BLaER1 treated with 17β-estradiol and CSF1 and Interleukin-3, amounts not matched to agents 10 nM and 100 nM (cell line): Measurements from ENCODE around the gene SFMBT2.

Experiments used
- H3K27ac ChIP-seq, 11 experiments: shearing (Covaris generic); formaldehyde crosslinking; 2 replicates each; pipeline ENCODE4 v1.8.1; 2022
- H3K27me3 ChIP-seq, 11 experiments: shearing (Covaris generic); formaldehyde crosslinking; 2 replicates each; pipeline ENCODE4 v1.8.1; 2022
- H3K36me3 ChIP-seq, 11 experiments: shearing (Covaris generic); formaldehyde crosslinking; 2 replicates each; pipeline ENCODE4 v1.8.1; 2022
- H3K4me1 ChIP-seq, 10 experiments: shearing (Covaris generic); formaldehyde crosslinking; 2 replicates each; pipeline ENCODE4 v1.8.1; 2022
- H3K4me2 ChIP-seq, 11 experiments: shearing (Covaris generic); formaldehyde crosslinking; 2 replicates each; pipeline ENCODE4 v1.8.1; 2022
- H3K4me3 ChIP-seq, 10 experiments: shearing (Covaris generic); formaldehyde crosslinking; 2 replicates each; pipeline ENCODE4 v1.8.1; 2022
- H3K9ac ChIP-seq, 11 experiments: shearing (Covaris generic); formaldehyde crosslinking; 2 replicates each; pipeline ENCODE4 v1.8.1; 2022
- H3K9me3 ChIP-seq, 11 experiments: shearing (Covaris generic); formaldehyde crosslinking; replicated peaks in 1 of 11; 2 replicates each; pipeline ENCODE4 v1.8.1; 2022
- H4K20me1 ChIP-seq, 11 experiments: shearing (Covaris generic); formaldehyde crosslinking; 2 replicates each; pipeline ENCODE4 v1.8.1; 2022
- Cebpa-rat ChIP-seq, 11 experiments: shearing (Covaris generic); IDR thresholded peaks; 2 replicates each; pipeline ENCODE4 v1.8.1; 2022

Gene SFMBT2

GRCh38 chr10:7362471-7362870 lies 48.4 kb downstream of the SFMBT2 start:
- peaks cover 79 to 100% (median 100%) of the 10 kb centered on the region in 11 experiments for H3K36me3 ChIP-seq
- TF ChIP-seq Cebpa-rat (IDR thresholded peaks at IDR 0.05): no peak
- H3K27ac ChIP-seq: no peak overlapping the region
- H3K9ac ChIP-seq: no peak overlapping the region
- H3K4me3 ChIP-seq: no peak overlapping the region
- no peaks in the 10 kb centered on the region for H3K27me3 ChIP-seq
- H4K20me1 ChIP-seq: peaks cover 0 to 49% (median 10%) of the 10 kb centered on the region in 11 experiments; a peak in 12 of 22 replicates
- H3K4me2 ChIP-seq: no peak overlapping the region
- peaks cover 45 to 96% (median 86%) of the 10 kb centered on the region in 11 experiments for H3K9me3 ChIP-seq
- H3K4me1 ChIP-seq: no peaks in the 10 kb centered on the region

GRCh38 chr10:7361316-7361715 lies 49.5 kb downstream of the SFMBT2 start:
- no peak for TF ChIP-seq Cebpa-rat (IDR thresholded peaks at IDR 0.05)
- Histone ChIP-seq H3K9me3 (peaks cover 45 to 89% (median 79%) of the 10 kb centered on the region in 11 experiments), H3K27me3 (no peaks in the 10 kb centered on the region), H3K36me3 (peaks cover 79 to 100% (median 100%) of the 10 kb centered on the region in 11 experiments), H4K20me1 (peaks cover 0 to 61% (median 21%) of the 10 kb centered on the region in 11 experiments; a peak in 14 of 22 replicates), H3K27ac (no peak overlapping the region), H3K4me1 (no peaks in the 10 kb centered on the region), H3K4me3 (no peak overlapping the region), H3K9ac (no peak overlapping the region), H3K4me2 (no peak overlapping the region)

- H3K36me3 ChIP-seq: peaks cover 67 to 100% (median 98%) of the 10 kb centered on the region in 11 experiments
- no peak overlapping the region for H3K9ac ChIP-seq
- no peak overlapping the region for H3K4me2 ChIP-seq
- no peaks in the 10 kb centered on the region for H3K4me1 ChIP-seq
- peaks cover 45 to 76% (median 65%) of the 10 kb centered on the region in 11 experiments for H3K9me3 ChIP-seq
- no peaks in the 10 kb centered on the region for H3K27me3 ChIP-seq
- H4K20me1 ChIP-seq: peaks cover 0 to 70% (median 23%) of the 10 kb centered on the region in 11 experiments; a peak in 14 of 22 replicates
- H3K4me3 ChIP-seq: no peak overlapping the region
- no peak for TF ChIP-seq Cebpa-rat (IDR thresholded peaks at IDR 0.05)
- H3K27ac ChIP-seq: no peak overlapping the region
Measured at GRCh38 chr10:7359954-7360353, 50.9 kb downstream of the SFMBT2 start.

- H3K4me3 ChIP-seq: no peak overlapping the region
- H3K27ac ChIP-seq: no peak overlapping the region
- no peak overlapping the region for H3K4me2 ChIP-seq
- H3K4me1 ChIP-seq: no peaks in the 10 kb centered on the region
- peaks cover 39 to 70% (median 59%) of the 10 kb centered on the region in 11 experiments for H3K9me3 ChIP-seq
- TF ChIP-seq Cebpa-rat (IDR thresholded peaks at IDR 0.05): no peak
- peaks cover 61 to 100% (median 95%) of the 10 kb centered on the region in 11 experiments for H3K36me3 ChIP-seq
- no peak overlapping the region for H3K9ac ChIP-seq
- peaks cover 0 to 75% (median 23%) of the 10 kb centered on the region in 11 experiments; a peak in 14 of 22 replicates for H4K20me1 ChIP-seq
- H3K27me3 ChIP-seq: no peaks in the 10 kb centered on the region
Measured at GRCh38 chr10:7359356-7359755, 51.5 kb downstream of the SFMBT2 start.

- Histone ChIP-seq H3K27me3 (no peaks in the 10 kb centered on the region), H3K4me2 (no peak overlapping the region), H3K9me3 (peaks cover 21 to 48% (median 38%) of the 10 kb centered on the region in 11 experiments), H3K4me1 (no peaks in the 10 kb centered on the region), H3K9ac (no peak overlapping the region), H3K4me3 (no peak overlapping the region), H3K27ac (no peak overlapping the region), H4K20me1 (peaks cover 0 to 92% (median 28%) of the 10 kb centered on the region in 11 experiments; a peak in 14 of 22 replicates), H3K36me3 (peaks cover 42 to 100% (median 94%) of the 10 kb centered on the region in 11 experiments)
- no peak for TF ChIP-seq Cebpa-rat (IDR thresholded peaks at IDR 0.05)
Measured at GRCh38 chr10:7357193-7357592, 53.6 kb downstream of the SFMBT2 start.

GRCh38 chr10:7354330-7355047 lies 56.3 kb downstream of the SFMBT2 start:
- Histone ChIP-seq H3K9me3 (peaks cover 11 to 35% (median 21%) of the 10 kb centered on the region in 11 experiments; a peak in 21 of 22 replicates), H4K20me1 (peaks cover 0 to 93% (median 34%) of the 10 kb centered on the region in 11 experiments; a peak in 14 of 22 replicates), H3K4me2 (no peak overlapping the region), H3K27ac (no peak overlapping the region), H3K36me3 (peaks cover 40 to 100% (median 94%) of the 10 kb centered on the region in 11 experiments), H3K9ac (no peak overlapping the region), H3K4me1 (no peaks in the 10 kb centered on the region), H3K27me3 (no peaks in the 10 kb centered on the region), H3K4me3 (no peak overlapping the region)
- no peak for TF ChIP-seq Cebpa-rat (IDR thresholded peaks at IDR 0.05)

- TF ChIP-seq Cebpa-rat (IDR thresholded peaks at IDR 0.05): no peak
- no peak overlapping the region for H3K4me3 ChIP-seq
- H3K4me1 ChIP-seq: no peaks in the 10 kb centered on the region
- H3K4me2 ChIP-seq: no peak overlapping the region
- no peak overlapping the region for H3K27ac ChIP-seq
- H3K36me3 ChIP-seq: peaks cover 26 to 100% (median 92%) of the 10 kb centered on the region in 11 experiments
- H4K20me1 ChIP-seq: peaks cover 0 to 79% (median 19%) of the 10 kb centered on the region in 11 experiments; a peak in 13 of 22 replicates
- peaks cover 0 to 25% (median 13%) of the 10 kb centered on the region in 11 experiments; a peak in 16 of 22 replicates for H3K9me3 ChIP-seq
- H3K27me3 ChIP-seq: no peaks in the 10 kb centered on the region
- H3K9ac ChIP-seq: no peak overlapping the region
Measured at GRCh38 chr10:7351894-7352293, 58.9 kb downstream of the SFMBT2 start.

GRCh38 chr10:7350541-7351195 lies 60.2 kb downstream of the SFMBT2 start:
- H3K9ac ChIP-seq: no peak overlapping the region
- H3K27ac ChIP-seq: no peak overlapping the region
- H3K4me3 ChIP-seq: no peak overlapping the region
- no peak for TF ChIP-seq Cebpa-rat (IDR thresholded peaks at IDR 0.05)
- H3K27me3 ChIP-seq: no peaks in the 10 kb centered on the region
- H3K4me1 ChIP-seq: no peaks in the 10 kb centered on the region
- peaks cover 0 to 37% (median 24%) of the 10 kb centered on the region in 11 experiments; a peak in 17 of 22 replicates for H3K9me3 ChIP-seq
- no peak overlapping the region for H3K4me2 ChIP-seq
- H4K20me1 ChIP-seq: peaks cover 0 to 68% (median 12%) of the 10 kb centered on the region in 11 experiments; a peak in 10 of 22 replicates
- H3K36me3 ChIP-seq: peaks cover 19 to 100% (median 92%) of the 10 kb centered on the region in 11 experiments

GRCh38 chr10:7345717-7346116 lies 65.1 kb downstream of the SFMBT2 start:
- no peak overlapping the region for H3K4me3 ChIP-seq
- no peak overlapping the region for H3K9ac ChIP-seq
- no peak overlapping the region for H3K4me2 ChIP-seq
- no peaks in the 10 kb centered on the region for H3K27me3 ChIP-seq
- peaks cover 0 to 30% (median 0%) of the 10 kb centered on the region in 11 experiments; a peak in 4 of 22 replicates for H4K20me1 ChIP-seq
- peaks cover 23 to 66% (median 54%) of the 10 kb centered on the region in 11 experiments for H3K9me3 ChIP-seq
- 0 out of 20 replicates have a peak, but pooled peaks cover 0 to 1% (median 0%) of the 10 kb centered on the region in 10 experiments for H3K4me1 ChIP-seq
- no peak for TF ChIP-seq Cebpa-rat (IDR thresholded peaks at IDR 0.05)
- H3K27ac ChIP-seq: no peak overlapping the region
- H3K36me3 ChIP-seq: peaks cover 28 to 100% (median 94%) of the 10 kb centered on the region in 11 experiments
